Lower lobe of right lung (tissue), 2 donors: ENCODE results near the gene SNX14. TPM values are rescaled to one million over a fixed set of nuclear protein-coding genes. Genes with fewer than 3 reads are reported as not detected.

Source experiments
- ATAC-seq, 2 donors: fragments of 200-7000 bp; cut with Tn5 transposase; one replicate each; pipeline ENCODE4 v1.9.1; 2020 to 2022; ENCODE audit warnings: mild to moderate bottlenecking in 2 of 2, moderate library complexity in 2 of 2
- DNase-seq: peaks from one replicate; pipeline ENCODE4 v3.0.0-alpha.2; 2020
- H3K27ac ChIP-seq: fragments of 200-600 bp; one replicate; pipeline ENCODE4 v1.8.0; 2022
- H3K27me3 ChIP-seq: fragments of 200-600 bp; one replicate; pipeline ENCODE4 v1.8.0; 2022; ENCODE audit warnings: low read depth
- H3K36me3 ChIP-seq: fragments of 200-600 bp; one replicate; pipeline ENCODE4 v1.8.0; 2022; ENCODE audit warnings: mild to moderate bottlenecking
- H3K4me1 ChIP-seq: fragments of 200-600 bp; one replicate; pipeline ENCODE4 v1.8.0; 2022
- H3K4me3 ChIP-seq: fragments of 200-600 bp; one replicate; pipeline ENCODE4 v1.8.0; 2022; ENCODE audit warnings: mild to moderate bottlenecking
- H3K9me3 ChIP-seq: fragments of 200-600 bp; one replicate; pipeline ENCODE4 v1.8.0; 2022
- intact Hi-C: fragments of 100-400 bp; cut with DNase I; formaldehyde crosslinking; loops from one replicate; pipeline ENCODE4 v1.11.0; 2022
- total RNA-seq: library from RNA; stranded (reverse); fragmentation: NEBNext Ultra II Directional; extraction: Animal tissue kit (Norgen Biotek cat#: 25700); gene quantifications from one replicate; pipeline ENCODE4 v1.2.1, GENCODE V29; 2021
- TF ChIP-seq, protein P1 (sequence below): fragments of 200-600 bp; IDR thresholded peaks from one replicate; pipeline ENCODE4 v1.8.0; 2022; ENCODE audit warnings: antibody characterized with exemption, mild to moderate bottlenecking
- donor health status: DM: no; HTN: yes; CAD: no; lungs with severe emphysema.

SNX14 gene
- total RNA-seq, 1 donor from 2014 or later: 86.7 TPM

DNA sequence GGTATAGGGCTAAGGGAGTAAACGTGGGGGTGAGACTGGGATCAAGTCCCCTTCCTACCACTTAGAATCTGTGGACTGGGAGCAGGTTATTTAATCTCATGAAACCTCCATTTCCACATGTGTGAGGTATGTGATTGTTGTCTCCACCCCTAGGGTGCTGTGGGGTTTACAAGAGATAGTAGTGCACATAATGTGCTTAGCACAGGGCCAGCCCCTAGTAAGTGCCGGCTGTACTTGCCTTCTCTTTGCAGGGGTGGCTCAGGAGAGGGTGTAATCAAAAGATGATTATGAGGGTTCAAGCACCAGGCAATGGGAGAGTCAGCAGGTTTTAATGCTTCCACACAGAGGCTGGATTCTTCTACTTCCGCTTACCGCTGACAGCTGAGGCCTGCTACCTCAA, 136.9 kb downstream of the SNX14 start:
- H3K4me1 ChIP-seq: peaks cover 38% of the 10 kb centered on the region
- H3K27me3 ChIP-seq: no peaks in the 10 kb centered on the region
- no peaks in the 10 kb centered on the region for H3K36me3 ChIP-seq
- H3K9me3 ChIP-seq: no peaks in the 10 kb centered on the region
- intact Hi-C loops: no loop called here
- TF ChIP-seq, protein P1, sequence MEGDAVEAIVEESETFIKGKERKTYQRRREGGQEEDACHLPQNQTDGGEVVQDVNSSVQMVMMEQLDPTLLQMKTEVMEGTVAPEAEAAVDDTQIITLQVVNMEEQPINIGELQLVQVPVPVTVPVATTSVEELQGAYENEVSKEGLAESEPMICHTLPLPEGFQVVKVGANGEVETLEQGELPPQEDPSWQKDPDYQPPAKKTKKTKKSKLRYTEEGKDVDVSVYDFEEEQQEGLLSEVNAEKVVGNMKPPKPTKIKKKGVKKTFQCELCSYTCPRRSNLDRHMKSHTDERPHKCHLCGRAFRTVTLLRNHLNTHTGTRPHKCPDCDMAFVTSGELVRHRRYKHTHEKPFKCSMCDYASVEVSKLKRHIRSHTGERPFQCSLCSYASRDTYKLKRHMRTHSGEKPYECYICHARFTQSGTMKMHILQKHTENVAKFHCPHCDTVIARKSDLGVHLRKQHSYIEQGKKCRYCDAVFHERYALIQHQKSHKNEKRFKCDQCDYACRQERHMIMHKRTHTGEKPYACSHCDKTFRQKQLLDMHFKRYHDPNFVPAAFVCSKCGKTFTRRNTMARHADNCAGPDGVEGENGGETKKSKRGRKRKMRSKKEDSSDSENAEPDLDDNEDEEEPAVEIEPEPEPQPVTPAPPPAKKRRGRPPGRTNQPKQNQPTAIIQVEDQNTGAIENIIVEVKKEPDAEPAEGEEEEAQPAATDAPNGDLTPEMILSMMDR: no peak
- H3K27ac ChIP-seq: no peak overlapping the region
- no peak for DNase-seq
- H3K4me3 ChIP-seq: no peak overlapping the region
- ATAC-seq: no peak

Other genes with a start within 250 kb of the SNX14 start
- gene NT5E, start 143.8 kb downstream of the SNX14 start, total RNA-seq: 18.0 TPM
- 78.7 TPM for gene SYNCRIP, start 49.0 kb upstream of the SNX14 start, total RNA-seq